PFSK-1 (cell line): ENCODE data around the gene ST8SIA6.

Experiments used
- POLR2AphosphoS5 ChIP-seq: IDR thresholded peaks from 2 replicates; pipeline ENCODE4 v1.6.1; 2012; ENCODE audit warnings: low read depth, mild to moderate bottlenecking, control low read depth, low read length, moderate library complexity
- REST ChIP-seq, 2 experiments: IDR thresholded peaks; 2 replicates each; pipeline versions ENCODE4 v1.6.1 to v1.8.0; 2011 to 2012; ENCODE audit warnings: low read depth in 2 of 2, low read length in 2 of 2, control low read depth in 1 of 2, inconsistent platforms in 1 of 2, mild to moderate bottlenecking in 1 of 2, moderate library complexity in 1 of 2; ENCODE audit not compliant: insufficient read depth in 1 of 2
- TAF1 ChIP-seq: IDR thresholded peaks from 2 replicates; pipeline ENCODE4 v1.6.1; 2012; ENCODE audit warnings: low read length, control low read depth, borderline replicate concordance; ENCODE audit not compliant: insufficient read depth

- TF ChIP-seq REST (IDR thresholded peaks at IDR 0.05; ENCODE audit: insufficient read depth in 1 of 2, low read depth in 2 of 2, low read length in 2 of 2) (no peak), POLR2AphosphoS5 (no peak), TAF1 (no peak)
Measured at GRCh38 chr10:17465328-17466125, 11.1 kb upstream of the ST8SIA6 start.
